NCI-H1436 treated with DMSO at 0.1 percent for 48 hours (cell line): ENCODE data around the gene XPO6.

Experiments
- DNase-seq: peaks from one replicate; lab custom pipeline; 2025; lab: John Stamatoyannopoulos, UW

XPO6 gene

GRCh38 chr16:28210264-28210663 lies 1.5 kb downstream of the XPO6 start:
- DNase-seq = no peak

GRCh38 chr16:28208824-28209223 lies 2.9 kb downstream of the XPO6 start:
- DNase-seq = no peak

DNA sequence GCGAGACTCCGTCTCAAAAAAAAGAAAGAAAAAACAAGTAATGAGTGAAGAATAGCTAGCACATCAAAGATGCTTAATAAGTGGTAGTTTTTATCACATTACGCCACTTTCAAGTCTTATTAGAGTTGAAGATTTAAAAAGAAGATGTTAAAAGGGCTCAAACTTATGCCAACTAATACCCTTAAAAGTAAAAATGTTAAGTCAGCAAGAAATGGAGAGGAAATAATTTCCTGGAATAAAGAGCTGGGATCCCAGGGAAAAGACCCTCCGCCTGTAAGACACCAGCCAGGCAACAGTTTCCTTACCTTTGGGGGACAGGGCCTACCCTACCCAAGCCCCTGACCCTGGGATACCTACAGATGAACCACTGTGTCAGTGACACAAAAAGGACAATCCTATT lies 3.6 kb downstream of the XPO6 start:
- no peak for DNase-seq

DNA sequence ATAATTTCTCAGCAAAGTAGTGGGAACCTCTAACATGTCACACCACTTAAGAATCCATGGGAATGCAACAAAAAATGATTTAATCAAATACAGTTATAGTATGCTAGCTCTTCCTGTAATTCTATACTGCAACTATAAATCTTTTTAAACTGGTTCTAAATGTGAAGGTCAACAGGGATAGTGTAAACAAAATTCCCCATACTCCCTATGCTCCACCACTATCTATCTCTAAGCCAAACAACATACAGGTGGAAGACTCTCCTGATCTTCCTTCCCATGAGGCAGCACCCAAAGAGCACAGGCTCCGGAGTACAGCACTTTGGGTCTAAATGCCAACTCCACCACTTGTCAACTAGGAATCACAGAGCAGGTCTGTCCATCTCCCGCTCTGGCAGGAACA lies 4.4 kb downstream of the XPO6 start:
- DNase-seq = no peak

GRCh38 chr16:28205974-28206373 lies 5.8 kb downstream of the XPO6 start:
- DNase-seq = no peak

- DNase-seq = no peak
These were observed 6.5 kb downstream of the XPO6 start for GRCh38 chr16:28205117-28205899.

DNA sequence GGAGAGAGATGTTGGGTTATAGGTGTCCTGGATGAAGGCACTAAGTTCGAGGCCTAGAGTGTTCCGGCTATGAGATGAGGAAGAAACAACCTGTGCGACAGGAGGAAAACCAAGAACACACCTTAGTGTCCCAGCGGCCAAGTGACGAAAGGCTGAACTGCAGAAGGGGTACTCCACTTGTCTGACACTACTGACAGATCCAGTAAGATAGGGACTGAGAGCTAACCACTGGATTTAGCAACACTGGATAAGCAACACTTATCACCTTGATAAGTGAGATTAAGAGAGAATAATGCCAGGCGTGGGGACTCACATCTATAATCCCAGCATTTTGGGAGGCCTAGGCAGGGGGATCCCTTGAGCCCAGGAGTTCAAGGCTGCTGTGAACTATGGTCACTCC lies 7.1 kb downstream of the XPO6 start:
- DNase-seq = no peak

- DNase-seq = no peak
These were observed 7.6 kb downstream of the XPO6 start for GRCh38 chr16:28204204-28204603.

GRCh38 chr16:28202147-28202746 lies 9.5 kb downstream of the XPO6 start:
- DNase-seq = no peak

- no peak for DNase-seq
These were observed 11.1 kb downstream of the XPO6 start for GRCh38 chr16:28200661-28201060.

DNA sequence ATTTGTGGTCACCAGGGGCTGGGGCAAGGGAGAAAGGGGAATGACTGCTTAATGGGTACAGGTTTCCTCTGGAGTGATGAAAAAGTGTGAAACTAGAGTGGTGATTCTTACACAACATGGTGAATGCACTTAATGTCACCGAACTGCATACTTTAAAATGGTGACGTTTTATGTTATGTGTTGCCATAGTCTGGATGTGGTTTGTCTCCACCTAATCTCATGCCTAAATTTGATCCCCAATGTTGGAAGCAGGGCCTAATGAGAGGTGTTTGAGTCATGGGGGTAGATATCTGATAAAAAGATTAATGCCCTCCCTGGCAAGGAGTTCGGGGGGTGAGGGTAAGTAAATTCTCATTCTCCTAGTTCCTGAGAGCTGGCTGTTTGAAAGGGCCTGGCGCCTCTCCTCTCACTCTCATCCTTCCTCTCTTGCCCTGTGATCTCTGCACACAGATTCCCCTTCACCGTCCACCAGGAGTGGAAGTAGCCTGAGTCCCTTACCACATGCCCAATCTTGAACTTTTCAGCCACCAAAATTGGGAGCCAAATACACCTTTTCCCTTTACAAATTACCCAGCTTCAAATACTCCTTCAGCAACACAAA lies 15.3 kb downstream of the XPO6 start:
- no peak for DNase-seq

- no peak for DNase-seq
These were observed 15.9 kb downstream of the XPO6 start for GRCh38 chr16:28195859-28196258.

- no peak for DNase-seq
These were observed 18.0 kb downstream of the XPO6 start for GRCh38 chr16:28193530-28194423.

DNA sequence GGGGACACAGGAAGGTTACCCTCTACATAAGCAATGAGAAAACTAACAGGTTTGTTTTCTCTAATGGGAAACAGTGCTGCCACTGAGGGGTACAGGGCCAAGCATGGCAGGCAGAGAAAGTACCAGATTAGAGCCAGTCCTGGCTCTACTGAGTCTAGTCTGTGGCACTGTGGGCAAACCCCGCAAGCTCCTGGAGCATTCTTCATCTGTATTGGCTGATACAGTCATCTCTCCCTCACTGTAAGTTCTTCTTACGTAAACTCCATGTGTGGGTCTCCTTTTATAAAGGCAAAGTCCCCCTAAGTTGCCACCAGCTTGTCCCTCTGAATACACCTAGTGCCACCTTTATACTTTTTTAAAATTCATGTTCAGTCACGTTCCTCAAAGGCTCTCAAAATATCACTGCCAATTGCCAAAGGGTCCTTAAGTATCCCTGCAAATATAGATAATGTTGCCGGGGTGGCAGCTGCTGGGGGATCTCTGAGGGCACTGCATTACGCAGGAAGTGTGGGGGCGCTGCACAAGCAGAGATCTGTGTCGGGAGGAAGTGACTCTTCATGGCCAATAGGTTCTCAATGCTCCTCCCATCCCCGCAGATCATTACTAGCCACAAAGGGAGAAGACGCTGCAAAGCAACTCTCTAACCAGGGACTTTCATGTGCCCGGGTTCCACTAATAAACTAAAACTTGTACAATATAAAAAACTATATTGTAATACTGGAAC lies 18.8 kb downstream of the XPO6 start:
- DNase-seq = no peak

GRCh38 chr16:28191364-28191960 lies 20.3 kb downstream of the XPO6 start:
- no peak for DNase-seq

DNA sequence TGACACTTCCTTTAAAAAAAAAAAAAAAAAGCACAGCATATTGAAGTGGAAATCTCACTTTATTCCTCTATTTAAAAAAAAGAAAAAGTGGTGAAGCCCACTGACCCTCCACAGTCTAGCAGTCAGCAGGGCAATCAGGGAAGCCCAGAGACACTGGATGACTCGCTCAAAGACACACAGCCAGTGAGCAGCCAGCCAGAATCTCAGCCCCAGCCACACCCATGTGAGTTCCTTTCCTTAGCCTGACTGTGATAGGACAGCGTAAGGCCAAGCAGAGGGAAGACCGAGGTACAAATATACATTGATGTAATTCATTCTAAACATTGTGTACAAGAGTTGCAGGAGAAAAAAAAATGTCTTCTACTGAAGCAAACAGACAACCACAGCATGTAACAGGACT lies 22.5 kb downstream of the XPO6 start:
- DNase-seq = no peak

DNA sequence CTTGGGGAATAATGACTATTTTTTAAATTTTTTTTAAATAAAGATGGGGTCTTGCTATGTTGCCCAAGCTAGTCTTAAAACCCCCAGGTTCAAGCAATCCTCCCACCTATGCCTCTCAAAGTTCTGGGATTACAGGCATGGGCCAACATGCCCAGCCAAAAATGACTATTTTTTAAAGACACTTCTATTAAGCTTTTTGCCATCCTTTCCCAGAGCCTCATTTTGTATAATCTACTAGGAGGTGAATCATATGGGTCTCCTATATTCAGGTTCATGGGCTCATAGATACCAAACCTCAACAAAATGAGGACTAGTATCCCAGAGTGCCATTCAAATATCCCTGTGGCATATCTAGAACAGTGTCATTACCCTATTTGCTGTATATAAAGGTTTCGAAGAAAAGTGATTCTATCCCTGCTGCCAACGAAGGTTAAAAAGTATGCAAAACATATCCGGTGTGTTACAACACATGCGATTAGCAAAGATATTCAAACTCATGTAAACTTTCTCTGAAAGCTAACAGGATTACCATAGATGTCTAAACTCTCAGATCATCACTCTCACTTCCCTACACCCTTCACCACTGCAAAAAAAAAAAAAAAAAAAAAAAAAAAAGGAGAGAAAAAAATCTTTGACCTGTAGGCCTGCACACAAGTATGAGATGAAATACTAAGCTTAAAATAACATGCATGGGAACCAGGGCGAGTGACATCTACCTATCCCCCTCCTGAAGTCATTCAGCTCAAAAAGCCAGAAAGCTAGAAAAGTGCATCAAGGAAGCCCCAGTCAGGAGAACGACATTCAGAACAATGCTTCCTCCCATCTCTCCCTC lies 23.5 kb downstream of the XPO6 start:
- DNase-seq = no peak

GRCh38 chr16:28187595-28188004 lies 24.2 kb downstream of the XPO6 start:
- DNase-seq = no peak

GRCh38 chr16:28186752-28187151 lies 25.0 kb downstream of the XPO6 start:
- DNase-seq = no peak

DNA sequence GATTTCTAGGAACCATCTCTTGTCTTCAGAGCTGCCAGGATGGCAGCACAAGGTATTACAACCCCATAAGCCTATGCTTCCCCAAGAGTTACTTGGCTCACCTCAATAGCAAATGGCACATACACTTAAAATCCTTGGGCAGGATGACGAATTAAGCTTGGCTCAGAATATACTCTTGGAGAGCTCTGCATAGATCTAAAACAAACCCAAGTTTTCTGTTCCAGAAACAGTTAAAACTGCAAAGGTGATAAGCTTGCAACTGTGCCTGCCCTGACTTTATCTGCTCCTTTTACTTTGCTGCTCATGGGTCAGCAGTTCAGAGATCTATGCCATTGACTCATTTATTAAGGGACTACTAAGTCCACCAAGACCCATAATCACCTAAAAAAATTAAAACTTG lies 26.1 kb downstream of the XPO6 start:
- DNase-seq = no peak
